IMR-90 (cell line): ENCODE measurements around the gene MED12L. TPM values are rescaled to one million over a fixed set of nuclear protein-coding genes. Genes with fewer than 3 reads are reported as not detected.

ENCODE experiments used
- ATAC-seq: fragments of 200-7000 bp; cut with Tn5 transposase; 2 replicates; pipeline ENCODE4 v1.9.1; 2020; ENCODE audit warnings: low read depth, mild to moderate bottlenecking, moderate library complexity
- BruUV-seq: library from RNA; stranded (reverse); fragments of 400-500 nt; replicated peaks from 2 replicates; lab custom pipeline; 2021; lab: Mats Ljungman, UMichigan
- CTCF ChIA-PET: fragments of 300-600 bp; formaldehyde crosslinking; extraction: SDS; loops from one replicate; lab custom pipeline; 2021; ENCODE audit warnings: antibody characterized with exemption; lab: Yijun Ruan, JAX
- POLR2A ChIA-PET: fragments of 300-600 bp; sonication (Branson Sonifier 250); formaldehyde crosslinking; loops from one replicate; lab custom pipeline; 2022; ENCODE audit warnings: antibody characterized with exemption; ENCODE audit not compliant: unreplicated experiment; lab: Charles Lee
- DNase-seq: peaks from one replicate; pipeline ENCODE4 v3.0.0; 2013
- H2AFZ ChIP-seq: replicated peaks from 2 replicates; pipeline ENCODE3; 2013; ENCODE audit warnings: low read length, mild to moderate bottlenecking; ENCODE audit not compliant: poor library complexity
- H2AK5ac ChIP-seq: 2 replicates; pipeline ENCODE4 v1.6.1; 2013; ENCODE audit warnings: low read depth, low read length, inconsistent platforms
- H2AK9ac ChIP-seq: replicated peaks from 2 replicates; pipeline ENCODE3; 2013; ENCODE audit warnings: mild to moderate bottlenecking, low read depth, low read length, moderate library complexity; ENCODE audit not compliant: poor library complexity
- H2BK120ac ChIP-seq: 2 replicates; pipeline ENCODE4 v1.6.1; 2013; ENCODE audit warnings: low read depth, low read length, inconsistent platforms
- H2BK15ac ChIP-seq: 3 replicates; pipeline ENCODE4 v1.6.1; 2013; ENCODE audit warnings: low read depth, low read length, inconsistent platforms
- H2BK20ac ChIP-seq: 2 replicates; pipeline ENCODE4 v1.6.1; 2013; ENCODE audit warnings: low read depth, mild to moderate bottlenecking, inconsistent platforms, low read length, moderate library complexity
- H2BK5ac ChIP-seq: 2 replicates; pipeline ENCODE4 v1.6.1; 2013; ENCODE audit warnings: mild to moderate bottlenecking, low read depth, low read length, inconsistent platforms; ENCODE audit not compliant: poor library complexity, severe bottlenecking
- H3K14ac ChIP-seq: replicated peaks from 2 replicates; pipeline ENCODE4 v1.6.1; 2013; ENCODE audit warnings: low read depth, low read length, inconsistent platforms
- H3K18ac ChIP-seq: 2 replicates; pipeline ENCODE4 v1.6.1; 2013; ENCODE audit warnings: low read depth, low read length, control low read depth
- H3K23ac ChIP-seq: 2 replicates; pipeline ENCODE4 v1.6.1; 2013; ENCODE audit warnings: low read depth, low read length, inconsistent platforms
- H3K27ac ChIP-seq: 2 replicates; pipeline ENCODE4 v1.5.1; 2013; ENCODE audit warnings: mild to moderate bottlenecking, control low read depth, low read length; ENCODE audit not compliant: insufficient read depth
- H3K27me3 ChIP-seq: 2 replicates; pipeline ENCODE4 v1.6.1; 2013; ENCODE audit warnings: low read length; ENCODE audit not compliant: control insufficient read depth, insufficient read depth
- H3K36me3 ChIP-seq: 2 replicates; pipeline ENCODE4 v1.6.1; 2013; ENCODE audit warnings: low read length, mixed read lengths; ENCODE audit not compliant: control insufficient read depth, insufficient read depth
- H3K4ac ChIP-seq: 2 replicates; pipeline ENCODE4 v1.6.1; 2013; ENCODE audit warnings: low read depth, low read length, inconsistent platforms
- H3K4me1 ChIP-seq: 2 replicates; pipeline ENCODE4 v1.6.1; 2013; ENCODE audit warnings: low read length, mixed read lengths; ENCODE audit not compliant: control insufficient read depth, insufficient read depth
- H3K4me2 ChIP-seq: 2 replicates; pipeline ENCODE4 v1.6.1; 2013; ENCODE audit warnings: low read depth, mild to moderate bottlenecking, control low read depth, low read length, moderate library complexity
- H3K4me3 ChIP-seq: 2 replicates; pipeline ENCODE4 v1.5.1; 2013; ENCODE audit warnings: low read depth, mild to moderate bottlenecking, control low read depth, low read length, moderate library complexity; ENCODE audit not compliant: insufficient read depth
- H3K56ac ChIP-seq: 2 replicates; pipeline ENCODE4 v1.6.1; 2013; ENCODE audit warnings: low read length, inconsistent platforms; ENCODE audit not compliant: insufficient read depth; ENCODE audit errors: extremely low read depth
- H3K79me1 ChIP-seq, 2 experiments: 2 replicates each; pipeline ENCODE4 v1.6.1; 2013; ENCODE audit warnings: low read length in 2 of 2, inconsistent platforms in 1 of 2, low read depth in 1 of 2
- H3K9ac ChIP-seq: 2 replicates; pipeline ENCODE4 v1.6.1; 2013; ENCODE audit warnings: low read depth, low read length, control low read depth
- H3K9me1 ChIP-seq: 2 replicates; pipeline ENCODE4 v1.6.1; 2013; ENCODE audit warnings: low read length, inconsistent platforms; ENCODE audit not compliant: insufficient read depth
- H3K9me3 ChIP-seq: 2 replicates; pipeline ENCODE4 v1.6.1; 2013; ENCODE audit warnings: low read length; ENCODE audit not compliant: control insufficient read depth, insufficient read depth
- H4K20me1 ChIP-seq: 2 replicates; pipeline ENCODE4 v1.6.1; 2013; ENCODE audit warnings: low read length, inconsistent platforms; ENCODE audit not compliant: insufficient read depth
- H4K5ac ChIP-seq: 2 replicates; pipeline ENCODE4 v1.6.1; 2013; ENCODE audit warnings: mild to moderate bottlenecking, low read depth, low read length, control low read depth
- H4K8ac ChIP-seq, 2 experiments: 2 replicates each; pipeline ENCODE4 v1.6.1; 2013; ENCODE audit warnings: low read depth in 2 of 2, low read length in 2 of 2, control low read depth in 1 of 2, inconsistent platforms in 1 of 2
- H4K91ac ChIP-seq: 2 replicates; pipeline ENCODE4 v1.6.1; 2013; ENCODE audit warnings: low read depth, low read length, inconsistent platforms; ENCODE audit not compliant: insufficient read depth
- BHLHE40 ChIP-seq: fragments of 150-350 bp; IDR thresholded peaks from 2 replicates; pipeline ENCODE4 v1.6.1; 2016; ENCODE audit warnings: mild to moderate bottlenecking, low read depth, low read length
- CEBPB ChIP-seq: IDR thresholded peaks from 2 replicates; pipeline ENCODE4 v1.6.1; 2012; ENCODE audit warnings: low read depth, low read length, improper control_type of control experiment
- CHD1 ChIP-seq: IDR thresholded peaks from 2 replicates; pipeline ENCODE4 v1.6.1; 2012; ENCODE audit warnings: low read depth, low read length, improper control_type of control experiment
- ELK1 ChIP-seq: fragments of 150-350 bp; IDR thresholded peaks from 2 replicates; pipeline ENCODE4 v1.6.1; 2016; ENCODE audit warnings: low read depth, mild to moderate bottlenecking, low read length, moderate library complexity, borderline replicate concordance
- FOS ChIP-seq: fragments of 150-350 bp; IDR thresholded peaks from 2 replicates; pipeline ENCODE4 v1.6.1; 2016; ENCODE audit warnings: low read depth, low read length
- MAFK ChIP-seq: IDR thresholded peaks from 2 replicates; pipeline ENCODE4 v1.6.1; 2012; ENCODE audit warnings: low read depth, low read length, improper control_type of control experiment
- MAZ ChIP-seq: IDR thresholded peaks from 2 replicates; pipeline ENCODE4 v1.6.1; 2012; ENCODE audit warnings: low read depth, mild to moderate bottlenecking, low read length, improper control_type of control experiment, moderate library complexity, borderline replicate concordance
- MXI1 ChIP-seq: IDR thresholded peaks from 2 replicates; pipeline ENCODE4 v1.6.1; 2012; ENCODE audit warnings: low read depth, mild to moderate bottlenecking, low read length, moderate library complexity, borderline replicate concordance
- NFE2L2 ChIP-seq: fragments of 150-350 bp; IDR thresholded peaks from 2 replicates; pipeline ENCODE4 v1.6.1; 2016; ENCODE audit warnings: low read depth, mild to moderate bottlenecking, low read length
- POLR2A ChIP-seq: IDR thresholded peaks from 2 replicates; pipeline ENCODE4 v1.6.1; 2012; ENCODE audit warnings: mild to moderate bottlenecking, low read depth, low read length
- RAD21 ChIP-seq: IDR thresholded peaks from 2 replicates; pipeline ENCODE4 v1.6.1; 2012; ENCODE audit warnings: low read length, improper control_type of control experiment
- RCOR1 ChIP-seq: IDR thresholded peaks from 2 replicates; pipeline ENCODE4 v1.6.1; 2012; ENCODE audit warnings: mild to moderate bottlenecking, low read length, improper control_type of control experiment; ENCODE audit not compliant: insufficient replicate concordance
- RFX5 ChIP-seq: IDR thresholded peaks from 2 replicates; pipeline ENCODE4 v1.8.0; 2012; ENCODE audit warnings: low read depth, mild to moderate bottlenecking, low read length, moderate library complexity
- SMC3 ChIP-seq: fragments of 150-350 bp; IDR thresholded peaks from 2 replicates; pipeline ENCODE4 v1.6.1; 2016; ENCODE audit warnings: low read depth, mild to moderate bottlenecking, antibody characterized with exemption, low read length, moderate library complexity
- WGBS, 2 experiments: methylation state at CpG; one replicate each; pipeline versions ENCODE4 v1.1.5 to v1.1.7; 2013; ENCODE audit warnings: missing lambda C conversion rate in 2 of 2; ENCODE audit not compliant: insufficient read length in 1 of 2; ENCODE audit errors: extremely low coverage in 2 of 2; 5-methylcytosine and 5-hydroxymethylcytosine counted together
- dilution Hi-C: fragments of 300-500 bp; cut with HindIII; formaldehyde crosslinking; loops from one replicate; pipeline ENCODE4 v1.14.3; 2018; ENCODE audit warnings: low sequenced_read_pairs; ENCODE audit not compliant: unreplicated experiment
- in situ Hi-C: fragments of 300-500 bp; cut with MboI; formaldehyde crosslinking; loops from 3 replicates; pipeline ENCODE4 v1.14.3; 2019; ENCODE audit warnings: low sequenced_read_pairs, inconsistent platforms, mixed read lengths
- intact Hi-C: fragments of 100-400 bp; cut with micrococcal nuclease; formaldehyde crosslinking; loops from 2 replicates; pipeline ENCODE4 v1.10.0; 2022
- polyA plus RNA-seq, 3 experiments: library from polyadenylated mRNA; depleted of rRNA; stranded (reverse); fragments of >200 nt; gene quantifications; 2 replicates each; pipeline ENCODE4 v1.2.3, GENCODE V29; 2012; ENCODE audit warnings: low replicate concordance in 1 of 3
- total RNA-seq: library from RNA; depleted of rRNA; stranded (reverse); fragments of >200 nt; gene quantifications from 2 replicates; pipeline ENCODE4 v1.2.3, GENCODE V29; 2012
- TF ChIP-seq, protein P1 (sequence below): fragments of 150-350 bp; IDR thresholded peaks from 2 replicates; pipeline ENCODE4 v1.6.1; 2017; ENCODE audit warnings: mild to moderate bottlenecking, antibody characterized with exemption, low read length, low read depth
- TF ChIP-seq, protein P2 (sequence below): conservative IDR thresholded peaks from 2 replicates; pipeline ENCODE4 v1.5.1; 2012; ENCODE audit warnings: mild to moderate bottlenecking, low read depth, low read length, improper control_type of control experiment

The MED12L gene
- total and polyA plus RNA-seq, 2 of the 4 experiments (the other 2 are of a cell fraction), result 0.05 to 0.18 TPM

DNA sequence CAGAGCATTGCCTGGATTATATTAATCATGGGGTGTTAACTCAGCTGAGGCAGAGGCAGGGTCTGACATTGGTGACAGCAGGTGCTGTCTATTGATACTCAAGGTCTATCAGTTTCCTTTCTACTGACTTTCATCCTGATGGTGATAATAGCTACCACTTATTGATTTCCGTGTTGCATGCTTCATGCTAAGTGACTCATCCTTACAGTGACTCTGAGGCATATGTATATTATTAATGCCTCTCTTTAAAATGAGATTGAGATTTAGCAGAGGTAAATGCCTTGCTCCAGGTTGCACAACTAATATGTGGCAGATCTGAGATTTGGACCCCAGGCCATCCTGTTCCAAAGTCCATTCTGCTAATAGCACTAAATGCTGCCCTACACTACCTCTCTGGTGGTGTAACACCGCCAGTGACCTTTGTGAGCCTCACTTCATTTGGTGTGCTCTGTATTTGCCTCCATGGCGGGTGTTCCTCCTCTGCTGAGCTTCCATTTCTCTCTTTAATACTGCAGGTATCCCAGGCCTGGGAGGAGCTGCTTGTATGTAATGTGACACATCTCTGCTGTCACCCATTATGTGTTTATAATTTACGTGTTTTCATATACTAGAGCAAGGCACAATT lies 67.1 kb downstream of the MED12L start:
- no peak overlapping the region for H3K14ac ChIP-seq
- POLR2A ChIA-PET, result no interaction called here

More for the DNA sequence above, 67.1 kb downstream of the MED12L start:
- H3K9ac ChIP-seq, result no peak overlapping the region
- no peak overlapping the region for H3K18ac ChIP-seq
- no peaks in the 10 kb centered on the region for H3K9me3 ChIP-seq
- in situ Hi-C loops, result no loop called here
- no peak overlapping the region for H4K5ac ChIP-seq
- no peak overlapping the region for H2BK120ac ChIP-seq
- no peak overlapping the region for H3K56ac ChIP-seq
- no peak for ATAC-seq
- no peak overlapping the region for H2BK15ac ChIP-seq
- H2AK9ac ChIP-seq, result no peak overlapping the region
- no peak overlapping the region for H3K4me3 ChIP-seq
- WGBS, 2 experiments, result 83% methylated on average over 1 of the region's 4 CpGs; no CpG with 5 or more reads in 1 of the 2 experiments
- no peak for DNase-seq
- H3K4me1 ChIP-seq, result peaks cover 1% of the 10 kb centered on the region; the same call in 1 of the 2 replicates
- TF ChIP-seq MAFK, result no peak
- no peak for TF ChIP-seq NFE2L2
- TF ChIP-seq ELK1, result no peak
- no peak for TF ChIP-seq BHLHE40
- TF ChIP-seq MAZ, result no peak
- TF ChIP-seq RCOR1, result no peak
- TF ChIP-seq, protein P1, sequence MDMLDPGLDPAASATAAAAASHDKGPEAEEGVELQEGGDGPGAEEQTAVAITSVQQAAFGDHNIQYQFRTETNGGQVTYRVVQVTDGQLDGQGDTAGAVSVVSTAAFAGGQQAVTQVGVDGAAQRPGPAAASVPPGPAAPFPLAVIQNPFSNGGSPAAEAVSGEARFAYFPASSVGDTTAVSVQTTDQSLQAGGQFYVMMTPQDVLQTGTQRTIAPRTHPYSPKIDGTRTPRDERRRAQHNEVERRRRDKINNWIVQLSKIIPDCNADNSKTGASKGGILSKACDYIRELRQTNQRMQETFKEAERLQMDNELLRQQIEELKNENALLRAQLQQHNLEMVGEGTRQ, result no peak
- TF ChIP-seq RAD21, result no peak
- TF ChIP-seq SMC3, result no peak
- TF ChIP-seq, protein P2, sequence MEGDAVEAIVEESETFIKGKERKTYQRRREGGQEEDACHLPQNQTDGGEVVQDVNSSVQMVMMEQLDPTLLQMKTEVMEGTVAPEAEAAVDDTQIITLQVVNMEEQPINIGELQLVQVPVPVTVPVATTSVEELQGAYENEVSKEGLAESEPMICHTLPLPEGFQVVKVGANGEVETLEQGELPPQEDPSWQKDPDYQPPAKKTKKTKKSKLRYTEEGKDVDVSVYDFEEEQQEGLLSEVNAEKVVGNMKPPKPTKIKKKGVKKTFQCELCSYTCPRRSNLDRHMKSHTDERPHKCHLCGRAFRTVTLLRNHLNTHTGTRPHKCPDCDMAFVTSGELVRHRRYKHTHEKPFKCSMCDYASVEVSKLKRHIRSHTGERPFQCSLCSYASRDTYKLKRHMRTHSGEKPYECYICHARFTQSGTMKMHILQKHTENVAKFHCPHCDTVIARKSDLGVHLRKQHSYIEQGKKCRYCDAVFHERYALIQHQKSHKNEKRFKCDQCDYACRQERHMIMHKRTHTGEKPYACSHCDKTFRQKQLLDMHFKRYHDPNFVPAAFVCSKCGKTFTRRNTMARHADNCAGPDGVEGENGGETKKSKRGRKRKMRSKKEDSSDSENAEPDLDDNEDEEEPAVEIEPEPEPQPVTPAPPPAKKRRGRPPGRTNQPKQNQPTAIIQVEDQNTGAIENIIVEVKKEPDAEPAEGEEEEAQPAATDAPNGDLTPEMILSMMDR, result no peak
- no peak for TF ChIP-seq FOS
- no peak for TF ChIP-seq CEBPB
- no peak for TF ChIP-seq MXI1
- no peak for TF ChIP-seq RFX5
- TF ChIP-seq CHD1, result no peak
- no peak for TF ChIP-seq POLR2A
- no TSS peak for BruUV-seq
- H3K36me3 ChIP-seq, result no peaks in the 10 kb centered on the region
- no peak overlapping the region for H2BK20ac ChIP-seq
- H3K4me2 ChIP-seq, result no peak overlapping the region
- H3K27ac ChIP-seq, result no peak overlapping the region
- intact Hi-C loops, result no loop called here
- dilution Hi-C loops, result no loop called here
- H2AK5ac ChIP-seq, result no peak overlapping the region
- H3K4ac ChIP-seq, result no peak overlapping the region
- no peak overlapping the region for H4K91ac ChIP-seq
- no peaks in the 10 kb centered on the region for H4K20me1 ChIP-seq
- H3K27me3 ChIP-seq, result peaks cover 1% of the 10 kb centered on the region; the same call in 1 of the 2 replicates
- H3K9me1 ChIP-seq, result no peaks in the 10 kb centered on the region
- H3K23ac ChIP-seq, result no peak overlapping the region
- CTCF ChIA-PET, result no interaction called here
- H4K8ac ChIP-seq, result no peak overlapping the region
- no peak overlapping the region for H2BK5ac ChIP-seq
- H3K79me1 ChIP-seq, result no peaks in the 10 kb centered on the region
- H2AFZ ChIP-seq, result no peak overlapping the region
